NOMO-1 (cell line): ENCODE results near the gene TEX14.
"Not testable (repeated sequence)": the region's sequence is repeated elsewhere in the genome, so short reads cannot be mapped to it uniquely, and the experiment has no call there.

Experiments used
- DNase-seq, 2 experiments: peaks; one replicate each; lab custom pipeline; 2025; ENCODE audit not compliant: unreplicated experiment in 2 of 2; lab: John Stamatoyannopoulos, UW

TEX14 gene

DNA sequence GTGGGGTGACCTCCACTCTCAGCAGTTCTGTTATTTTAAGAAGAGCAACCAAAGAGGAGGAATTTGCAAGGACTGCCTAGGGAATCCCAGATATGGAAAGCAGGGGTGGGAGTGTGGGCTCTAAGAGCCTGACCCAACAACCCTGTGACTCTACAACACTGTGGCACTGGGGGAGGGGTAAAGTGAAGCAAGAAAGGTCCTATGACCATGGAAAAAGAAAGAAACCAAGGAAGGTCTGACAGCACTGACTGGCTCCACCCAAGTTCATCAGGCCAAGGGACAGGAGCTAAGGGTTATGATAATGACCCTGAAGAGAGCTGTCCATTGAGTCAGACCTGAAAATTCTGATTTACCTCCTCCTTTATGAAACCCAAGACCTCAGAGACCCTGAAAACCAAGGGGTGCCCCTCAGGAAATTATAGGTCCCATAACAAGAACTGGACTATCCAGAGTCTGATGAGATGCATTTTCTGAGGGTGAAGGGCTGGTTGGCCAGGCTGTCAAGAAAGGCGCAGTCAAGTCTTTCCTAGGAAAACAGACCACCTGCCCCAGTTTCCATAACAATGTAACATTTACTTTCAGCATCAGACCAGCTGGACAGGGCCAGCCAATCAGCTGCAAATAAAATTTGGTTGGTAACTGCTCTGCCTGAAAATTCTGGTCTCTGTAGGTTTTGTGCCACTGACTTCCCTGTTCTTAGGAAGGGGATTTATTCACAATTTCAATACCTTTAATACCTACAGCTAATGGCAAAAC, 123.6 kb downstream of the TEX14 start:
- DNase-seq: peak; percentile 19 to 25

DNA sequence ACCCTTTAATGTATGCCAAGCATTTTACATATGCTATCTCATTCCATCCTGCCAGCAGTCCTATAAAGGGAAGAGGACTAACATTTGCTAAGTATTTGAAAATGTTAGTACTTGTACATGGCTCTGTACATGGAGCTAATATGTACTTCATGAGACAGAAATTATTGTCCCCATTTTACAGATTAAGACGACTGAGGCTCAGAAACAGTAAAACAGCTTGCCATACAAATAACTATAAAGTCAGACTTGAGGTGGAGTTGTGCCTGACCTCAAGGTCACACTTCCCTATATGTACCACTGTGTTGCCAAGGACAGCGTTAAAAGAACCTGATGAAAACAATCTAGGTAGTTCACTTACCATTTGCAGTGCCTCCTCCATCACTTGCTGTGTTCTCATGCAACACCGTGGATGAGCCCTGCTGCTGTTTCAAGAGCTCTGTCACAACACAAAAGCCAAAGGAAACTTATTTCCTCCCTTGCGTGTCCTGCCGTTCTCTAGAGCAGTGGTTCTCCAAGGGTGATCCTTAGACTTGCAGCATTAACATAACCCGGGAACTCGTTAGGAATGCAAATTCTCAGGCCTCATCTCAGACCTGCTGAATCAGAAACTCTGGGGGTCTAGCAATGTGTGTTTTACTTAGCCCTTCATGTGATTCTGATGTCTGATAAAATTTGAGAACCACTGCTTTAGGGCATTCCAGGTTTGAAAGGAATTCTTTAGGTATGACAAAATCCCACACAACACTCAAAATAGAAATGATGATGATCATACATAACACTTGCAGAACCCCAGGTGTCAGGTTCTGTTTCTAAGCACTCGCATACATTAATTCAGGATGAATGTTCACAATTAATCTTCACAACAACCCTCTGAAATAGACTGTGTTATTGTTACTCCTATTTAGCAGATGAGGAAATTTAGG, 126.2 kb downstream of the TEX14 start:
- DNase-seq: no peak

- no peak for DNase-seq
These were observed 126.9 kb downstream of the TEX14 start for GRCh38 chr17:58564971-58565370.

DNA sequence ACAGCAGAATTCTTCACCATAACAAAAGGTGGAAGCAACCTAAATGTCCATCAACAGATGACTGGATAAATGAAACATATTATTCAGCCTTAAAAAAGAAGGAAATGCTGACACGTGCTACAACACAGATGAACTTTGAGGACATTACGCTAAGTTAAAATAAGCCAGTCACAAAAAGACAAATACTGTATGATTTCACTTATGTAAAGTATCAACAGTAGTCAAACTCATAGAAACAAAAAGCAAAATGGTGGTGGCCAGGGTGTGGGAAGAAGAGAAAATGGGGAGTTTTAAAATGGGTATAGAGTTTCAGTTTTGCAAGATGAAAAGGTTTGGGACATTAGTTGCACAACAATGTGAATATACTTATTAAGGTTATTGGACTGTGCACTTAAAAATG, 127.6 kb downstream of the TEX14 start:
- no peak for DNase-seq

GRCh38 chr17:58560511-58560910, 131.3 kb downstream of the TEX14 start:
- no peak for DNase-seq

- no peak for DNase-seq
These were observed 133.9 kb downstream of the TEX14 start for GRCh38 chr17:58557981-58558380.

DNA sequence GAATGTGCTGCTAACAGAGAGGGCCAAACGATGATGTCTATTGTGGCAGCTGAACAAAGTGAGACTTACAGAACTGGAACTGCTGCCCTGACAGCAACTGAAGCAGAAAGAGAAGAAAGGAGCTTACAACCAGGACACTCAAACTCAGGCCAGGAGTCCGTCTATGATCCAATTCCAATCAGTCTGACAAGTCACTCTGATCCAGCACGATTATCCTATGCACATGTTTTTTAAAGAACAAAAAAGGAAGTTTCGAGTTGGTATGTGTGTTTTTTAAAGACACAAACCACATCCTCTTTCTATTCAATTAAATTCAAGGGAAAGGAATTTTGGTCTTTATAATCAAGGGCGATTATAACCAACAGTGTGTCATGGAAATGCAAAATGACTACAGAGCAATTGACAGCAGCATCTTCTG, 135.0 kb downstream of the TEX14 start:
- peak; percentile 69 to 93 for DNase-seq

DNA sequence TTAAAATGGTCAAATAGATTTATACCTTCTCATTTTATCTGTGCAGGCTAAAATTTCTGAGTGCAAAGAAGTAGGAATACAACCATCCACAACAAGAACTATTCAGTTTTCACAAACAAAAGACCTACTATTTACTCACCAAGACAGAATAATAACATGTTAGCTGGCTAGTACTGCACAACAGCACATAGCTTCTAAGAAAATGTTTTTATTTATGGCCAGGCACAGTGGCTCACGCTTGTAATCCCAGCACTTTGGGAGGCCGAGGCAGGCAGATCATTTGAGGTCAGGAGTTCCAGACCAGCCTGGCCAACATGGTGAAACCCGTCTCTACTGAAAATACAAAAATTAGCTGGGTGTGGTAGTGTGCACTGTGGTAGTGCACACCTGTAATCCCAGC, 136.7 kb downstream of the TEX14 start:
- DNase-seq: not testable (repeated sequence)

- DNase-seq: peak in 1 of 2 experiments; percentile 23
These were observed 150.6 kb downstream of the TEX14 start for GRCh38 chr17:58541249-58541648.

- no peak for DNase-seq
These were observed 152.1 kb downstream of the TEX14 start for GRCh38 chr17:58539698-58540097.

- peak; percentile 36 to 45 for DNase-seq
These were observed 152.9 kb downstream of the TEX14 start for GRCh38 chr17:58538811-58539409.

- no peak for DNase-seq
These were observed 154.6 kb downstream of the TEX14 start for GRCh38 chr17:58537266-58537665.

DNA sequence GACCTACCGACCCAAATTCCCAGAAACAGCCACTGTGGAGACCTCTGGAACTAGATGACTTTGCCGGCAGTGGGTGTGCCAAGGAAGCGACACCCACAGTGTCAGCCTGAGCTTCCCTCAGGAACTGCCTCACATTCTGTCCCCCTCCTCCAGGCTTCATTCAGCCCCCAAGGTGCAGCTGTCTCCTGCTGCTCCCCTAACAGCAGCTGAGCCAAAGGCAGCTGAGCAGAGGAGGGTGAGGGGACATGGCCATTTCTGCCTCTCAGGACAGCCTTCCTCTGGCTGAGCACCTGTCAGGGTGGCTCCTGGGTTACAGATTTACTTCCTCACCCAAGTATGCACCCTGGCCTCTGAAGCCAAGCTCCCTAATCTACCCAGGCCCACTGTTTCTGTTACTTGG, 155.3 kb downstream of the TEX14 start:
- no peak for DNase-seq

- no peak for DNase-seq
These were observed 156.4 kb downstream of the TEX14 start for GRCh38 chr17:58535431-58535830.

- peak; percentile 87 to 97 for DNase-seq
These were observed 156.9 kb downstream of the TEX14 start for GRCh38 chr17:58534901-58535421.

DNA sequence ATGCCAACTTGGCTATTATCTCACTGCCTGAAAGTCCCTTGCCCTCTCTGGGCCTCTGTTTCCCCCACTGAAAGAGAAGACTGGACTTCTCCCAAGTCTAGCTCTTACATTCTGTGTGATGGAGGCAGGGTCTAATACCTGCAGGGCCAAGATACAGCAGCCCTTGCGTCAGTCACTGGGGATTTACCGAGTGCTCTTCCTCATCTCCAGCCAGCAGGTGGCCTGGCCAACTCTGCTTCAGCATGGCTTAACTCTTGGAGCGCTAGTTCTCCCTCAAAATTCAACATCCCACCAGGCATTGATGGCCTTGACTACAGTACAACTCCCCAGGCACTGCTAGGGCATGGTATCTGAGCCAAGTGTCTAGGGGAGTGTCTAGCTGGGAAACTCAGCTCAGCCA, 157.5 kb downstream of the TEX14 start:
- DNase-seq: no peak

DNA sequence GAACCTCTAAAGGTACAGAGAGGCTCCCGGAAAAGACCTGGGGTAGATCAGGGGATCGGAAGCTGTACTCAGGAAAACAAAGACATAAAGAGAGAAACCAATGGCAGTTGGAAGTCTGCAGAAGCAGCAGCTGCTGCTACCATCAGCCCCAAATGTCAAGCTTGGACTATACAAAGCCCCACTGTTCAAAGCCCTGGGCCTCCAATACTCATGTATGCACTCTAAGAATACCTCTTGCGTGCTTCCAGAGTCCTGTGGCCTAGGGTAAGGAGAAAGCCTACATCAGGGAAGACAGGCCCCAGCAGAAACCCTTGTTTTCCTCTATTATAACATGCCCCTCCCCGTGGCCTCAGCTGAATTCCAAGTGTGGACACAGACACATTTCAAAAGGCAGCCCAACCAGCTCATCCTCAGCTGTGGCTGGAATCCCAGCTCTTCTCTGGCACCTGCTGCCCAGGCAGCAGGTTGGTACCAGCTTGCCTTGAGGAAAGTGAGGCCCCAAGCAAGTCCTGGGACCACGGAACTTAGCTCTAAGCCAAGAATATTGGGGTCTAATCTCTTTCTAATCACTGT, 158.1 kb downstream of the TEX14 start:
- no peak for DNase-seq

DNA sequence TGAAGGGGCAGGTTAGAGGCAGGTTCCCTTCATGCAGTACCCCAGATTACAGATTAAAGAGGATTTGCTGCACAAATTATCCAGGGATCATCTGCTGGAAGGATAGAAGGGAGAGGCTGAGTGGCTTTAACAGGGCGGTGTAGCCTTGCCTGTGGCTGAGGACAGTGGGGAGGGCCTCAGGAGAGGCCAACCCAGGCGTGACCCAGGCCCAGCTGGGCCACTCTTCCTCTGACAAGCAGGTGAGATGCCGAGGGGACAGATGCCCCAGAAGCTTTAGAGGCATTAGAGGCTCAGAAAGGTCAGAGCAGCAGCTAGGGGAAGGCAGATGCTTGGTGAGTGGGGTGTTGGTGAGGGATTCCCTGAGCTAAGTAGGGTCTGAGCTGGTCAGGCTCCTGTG, 159.3 kb downstream of the TEX14 start:
- DNase-seq: no peak

DNA sequence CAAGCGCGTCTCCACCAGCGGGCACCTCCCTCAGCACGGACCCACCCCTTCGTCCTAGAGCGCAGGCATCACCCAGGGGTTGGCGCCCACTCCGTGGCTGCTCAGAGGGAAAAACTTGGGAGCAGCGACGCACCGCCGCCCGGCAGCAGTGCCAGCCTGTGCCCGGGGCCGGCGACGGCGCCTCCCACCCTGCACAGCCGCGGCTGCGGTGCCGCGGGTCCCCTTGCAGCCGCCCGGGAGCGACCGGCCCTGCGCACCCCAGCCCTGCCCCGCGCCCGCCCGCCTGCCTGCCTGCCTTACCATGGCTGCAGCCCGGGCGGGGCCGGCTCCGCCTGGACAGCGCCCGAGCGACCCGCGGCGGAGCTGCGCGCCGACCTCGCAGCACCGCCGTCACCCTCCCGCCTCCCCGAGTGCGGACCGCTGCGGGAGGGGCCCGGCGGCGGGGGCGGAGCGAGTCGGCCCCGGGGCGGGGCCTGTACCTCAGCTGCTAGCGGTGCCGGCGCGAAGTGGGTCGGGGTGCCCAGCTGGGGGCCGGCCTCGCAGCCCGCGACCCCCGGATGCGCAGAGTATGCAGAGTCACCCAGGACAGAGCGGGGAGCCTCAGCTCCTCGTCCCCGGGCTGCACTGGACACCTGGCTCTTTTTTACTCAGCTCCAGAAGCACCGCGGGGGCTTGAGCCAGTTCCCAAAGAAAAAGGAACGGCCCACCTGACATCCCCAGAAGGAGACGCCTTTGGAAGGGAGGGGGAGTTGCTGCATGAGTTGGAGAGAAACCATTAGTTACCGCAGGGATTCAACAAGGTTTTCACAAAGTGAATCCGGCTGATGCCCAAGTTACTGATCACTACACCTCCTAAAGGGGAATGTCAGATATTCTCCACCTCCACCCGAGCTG, 159.9 kb downstream of the TEX14 start:
- DNase-seq: peak in 1 of 2 experiments; percentile 24

DNA sequence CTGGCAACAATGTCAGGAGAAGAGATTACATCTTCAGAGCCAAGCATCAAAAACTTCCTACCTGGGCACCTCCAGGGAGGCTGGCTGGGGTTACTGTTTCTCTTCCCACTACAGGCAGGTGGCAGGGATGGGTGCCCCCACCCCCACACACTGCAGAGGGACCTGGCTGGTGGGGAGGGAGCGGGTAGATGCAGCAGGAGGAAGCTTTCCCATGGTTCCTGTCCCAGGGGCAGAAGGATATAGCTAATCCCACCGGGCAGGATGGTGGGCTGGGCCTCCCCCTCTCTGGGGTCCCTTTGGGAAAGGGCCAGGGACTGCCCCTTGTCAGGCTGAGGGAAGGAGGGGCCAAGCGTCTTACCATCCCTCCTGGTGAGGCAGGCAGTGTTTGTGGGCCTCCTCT, 160.7 kb downstream of the TEX14 start:
- no peak for DNase-seq
